GM19467 (cell line): ENCODE results near the gene CENPH.
A peak's percentile ranks its signal among the peaks of the same experiment; 100 is the strongest.
"Not testable (repeated sequence)": the region's sequence is repeated elsewhere in the genome, so short reads cannot be mapped to it uniquely, and the experiment has no call there.

Source experiments
- ATAC-seq: cut with Tn5 transposase; IDR thresholded peaks from one replicate; pipeline ENCODE4 v1.9.1; 2021; ENCODE audit warnings: mild to moderate bottlenecking, moderate library complexity; ENCODE audit not compliant: unreplicated experiment

CENPH gene, protein sequence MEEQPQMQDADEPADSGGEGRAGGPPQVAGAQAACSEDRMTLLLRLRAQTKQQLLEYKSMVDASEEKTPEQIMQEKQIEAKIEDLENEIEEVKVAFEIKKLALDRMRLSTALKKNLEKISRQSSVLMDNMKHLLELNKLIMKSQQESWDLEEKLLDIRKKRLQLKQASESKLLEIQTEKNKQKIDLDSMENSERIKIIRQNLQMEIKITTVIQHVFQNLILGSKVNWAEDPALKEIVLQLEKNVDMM

DNA sequence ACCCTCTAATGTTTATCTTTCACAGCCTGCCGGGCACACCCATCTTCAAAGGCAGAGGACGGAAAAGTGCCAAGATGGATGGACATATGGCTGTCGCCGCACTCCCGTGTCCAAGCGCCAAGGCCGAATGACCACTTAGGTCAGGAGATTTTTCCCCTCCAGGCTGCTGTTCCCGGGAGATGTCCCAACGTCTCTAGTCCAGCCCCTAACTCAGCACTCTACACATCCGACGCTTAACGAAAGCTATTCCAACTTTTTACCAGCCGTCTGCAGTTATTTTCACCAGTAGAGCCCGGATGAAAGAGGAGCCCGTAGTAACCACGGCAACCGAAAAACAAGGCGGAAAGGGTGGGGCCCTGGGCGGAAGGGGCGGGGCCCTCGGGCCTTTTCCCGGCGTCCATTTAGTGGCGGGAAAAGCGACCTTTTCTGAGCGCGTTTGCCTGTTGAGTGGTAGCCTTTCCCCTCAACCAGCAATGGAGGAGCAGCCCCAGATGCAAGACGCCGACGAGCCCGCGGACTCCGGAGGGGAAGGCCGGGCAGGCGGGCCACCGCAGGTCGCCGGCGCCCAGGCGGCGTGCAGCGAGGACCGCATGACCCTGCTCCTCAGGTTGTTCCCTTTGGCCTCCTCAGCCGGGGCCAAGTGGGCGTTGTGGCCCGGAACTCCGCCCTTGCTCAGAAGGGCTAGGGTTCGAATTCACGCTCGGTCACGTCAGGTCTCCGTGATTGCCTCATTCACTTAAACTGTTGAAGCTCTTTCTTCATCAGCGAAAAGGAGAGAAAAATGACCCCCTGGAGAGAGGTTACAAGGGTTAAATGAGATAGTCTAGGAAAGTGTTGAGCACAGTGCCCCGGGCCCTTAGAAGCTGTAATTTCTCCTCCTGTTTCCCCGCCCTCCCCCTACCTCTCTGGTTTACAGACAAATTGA lies at the start of gene CENPH:
TSS of gene CENPH (plus strand) at position 422 of the 925 bp plus-strand sequence. CDS start at position 474, 52 bp downstream.
- peak; percentile 87 for ATAC-seq

DNA sequence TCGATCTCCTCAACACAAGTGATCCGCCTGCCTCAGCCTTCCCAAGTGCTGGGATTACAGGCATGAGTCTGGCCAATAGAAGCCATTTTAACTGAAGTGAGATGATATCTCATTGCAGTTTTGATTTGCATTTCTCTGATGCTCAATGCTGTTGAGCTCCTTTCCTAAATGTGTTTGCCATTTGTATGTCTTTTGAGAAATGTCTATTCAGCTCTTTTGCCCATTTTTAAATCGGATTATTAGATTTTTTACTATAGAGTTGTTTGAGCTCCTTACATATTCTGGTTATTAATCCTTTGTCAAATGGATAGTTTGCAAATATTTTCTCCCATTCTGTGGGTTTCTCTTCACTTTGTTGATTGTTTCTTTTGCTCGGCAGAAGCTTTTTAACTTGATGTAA lies 49.1 kb upstream of the CENPH start:
- ATAC-seq: not testable (repeated sequence)

DNA sequence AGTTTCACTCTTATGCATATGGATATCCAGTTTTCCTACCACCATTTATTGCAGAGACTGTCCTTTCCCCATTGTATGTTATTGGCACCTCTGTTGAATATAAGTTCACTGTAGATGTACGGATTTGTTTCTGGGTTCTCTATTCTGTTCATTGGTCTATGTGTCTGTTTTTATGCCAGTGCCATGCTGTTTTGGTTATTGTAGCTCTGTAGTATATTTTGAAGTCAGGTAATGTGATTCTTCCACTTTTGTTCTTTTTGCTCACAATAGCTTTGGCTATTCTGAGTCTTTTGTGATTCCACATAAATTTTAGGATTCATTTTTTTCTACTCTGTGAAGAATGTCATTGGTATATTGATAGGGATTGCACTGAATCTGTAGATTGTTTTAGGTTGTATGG lies 48.6 kb upstream of the CENPH start:
- no peak for ATAC-seq

DNA sequence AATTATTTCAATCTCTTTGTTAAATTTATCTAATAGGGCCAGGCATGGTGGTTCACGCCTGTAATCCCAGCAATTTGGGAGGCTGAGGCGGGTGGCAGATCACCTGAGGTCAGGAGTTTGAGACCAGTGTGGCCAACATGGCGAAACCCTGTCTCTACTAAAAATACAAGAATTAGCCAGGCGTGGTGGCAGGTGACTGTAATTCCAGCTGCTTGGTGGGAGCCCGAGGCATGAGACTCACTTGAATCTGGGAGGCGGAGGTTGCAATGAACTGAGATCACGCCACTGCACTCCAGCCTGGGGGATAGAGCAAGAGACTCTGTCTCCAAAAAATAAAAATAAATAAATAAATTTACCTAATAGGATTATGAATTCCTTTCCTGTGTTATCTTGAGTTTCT lies 40.8 kb upstream of the CENPH start:
- not testable (repeated sequence) for ATAC-seq

DNA sequence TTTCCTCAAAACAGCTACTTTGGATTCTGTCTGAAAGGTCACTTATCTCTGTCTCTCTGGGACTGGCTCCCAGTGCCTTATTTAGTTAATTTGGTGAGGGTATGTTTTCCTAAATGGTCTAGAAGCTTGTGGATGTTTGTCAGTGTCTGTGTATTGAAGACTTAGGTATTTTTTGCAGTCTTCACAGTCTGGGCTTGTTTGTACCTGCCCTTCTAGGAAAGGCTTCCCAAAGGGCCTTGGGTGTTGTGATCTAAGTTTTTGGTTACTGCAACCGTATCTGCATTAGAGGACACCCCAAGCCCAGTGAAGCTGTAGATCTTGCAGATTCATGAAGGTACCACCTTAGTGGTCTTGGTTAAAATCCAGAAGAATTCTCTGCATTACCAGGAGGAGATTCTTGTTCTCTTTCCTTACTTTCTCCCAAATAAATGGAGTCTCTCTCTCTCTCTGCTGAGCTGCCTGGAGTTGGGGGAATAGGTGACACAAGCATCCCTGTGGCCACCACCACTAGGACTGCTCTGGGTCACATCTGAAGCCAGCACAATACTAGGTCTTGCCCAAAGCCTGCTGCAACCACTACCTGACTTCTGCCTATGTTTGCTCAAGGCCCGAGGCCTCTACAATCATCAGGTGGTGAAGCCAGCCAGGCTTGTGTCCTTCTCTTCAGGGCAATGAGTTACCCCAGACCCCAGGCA lies 40.3 kb upstream of the CENPH start:
- ATAC-seq: no peak

DNA sequence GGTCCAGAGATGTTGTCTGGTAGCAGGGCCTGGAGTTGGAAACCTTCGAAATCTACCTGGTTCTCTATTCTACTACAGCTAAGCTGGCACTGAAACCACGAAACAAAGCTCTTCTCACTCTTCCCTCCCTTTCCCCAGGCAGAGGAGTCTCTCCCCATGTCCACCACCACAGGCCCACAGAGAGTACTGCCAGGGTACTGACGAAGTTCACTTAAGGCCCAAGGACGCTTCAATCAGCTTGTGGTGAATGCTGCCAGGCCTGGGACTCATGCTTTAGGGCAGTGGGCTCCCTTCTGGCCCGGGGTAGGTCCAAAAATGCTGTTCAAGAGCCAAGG lies 39.7 kb upstream of the CENPH start:
- no peak for ATAC-seq

DNA sequence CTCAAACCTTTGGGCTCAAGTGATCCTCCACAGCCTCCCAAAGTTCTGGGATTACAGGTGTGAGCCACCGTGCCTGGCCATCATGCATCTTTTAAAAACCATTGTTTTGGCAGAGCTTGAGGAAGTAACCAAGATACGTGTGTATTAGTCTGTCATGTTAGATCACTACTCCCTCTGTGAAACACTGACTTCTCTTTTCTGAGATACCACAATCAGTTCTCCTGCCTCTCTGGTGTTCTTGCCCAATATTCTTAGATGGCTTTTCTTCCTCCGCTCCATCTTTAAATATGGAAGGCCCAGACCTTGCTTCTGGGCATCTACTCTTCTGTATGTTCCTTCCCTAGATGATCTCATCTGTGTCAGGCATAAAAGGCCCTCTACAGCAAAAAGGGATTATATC lies 36.7 kb upstream of the CENPH start:
- ATAC-seq: no peak

DNA sequence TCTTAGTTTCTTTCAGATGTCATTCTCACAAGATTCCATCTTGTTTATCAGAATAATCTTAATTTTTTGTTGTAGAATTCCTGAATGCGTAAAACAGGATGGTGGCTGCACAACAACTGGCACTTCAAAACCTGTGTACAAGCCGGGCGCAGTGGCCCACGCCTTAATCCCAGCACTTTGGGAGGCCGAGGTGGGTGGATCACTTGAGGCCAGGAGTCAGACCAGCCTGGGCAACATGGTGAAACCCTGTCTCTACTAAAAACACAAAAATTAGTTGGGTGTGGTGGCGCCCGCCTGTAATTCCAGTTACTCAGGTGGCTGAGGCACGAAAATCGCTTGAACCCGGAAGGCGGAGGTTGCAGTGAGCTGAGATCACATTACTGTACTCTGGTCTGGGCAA lies 32.9 kb upstream of the CENPH start:
- ATAC-seq: no peak

DNA sequence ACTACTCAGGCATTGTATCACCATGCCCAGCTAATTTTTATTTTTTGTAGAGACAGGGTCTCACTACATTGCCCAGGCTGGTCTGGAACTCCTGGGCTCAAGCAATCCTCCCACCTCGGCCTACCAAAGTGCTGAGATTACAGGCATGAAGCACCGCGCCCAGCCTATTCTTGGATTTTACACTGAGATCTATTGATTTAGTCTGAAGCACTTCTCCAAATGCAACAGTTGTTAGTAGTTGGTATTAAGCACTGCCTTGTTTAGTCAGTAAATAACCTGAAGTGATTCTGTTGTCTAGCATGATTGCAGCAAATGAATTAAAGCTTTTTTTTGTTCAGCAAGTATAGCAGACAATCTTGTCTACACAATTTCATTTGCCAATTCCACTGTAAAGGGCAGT lies 31.3 kb upstream of the CENPH start:
- no peak for ATAC-seq

DNA sequence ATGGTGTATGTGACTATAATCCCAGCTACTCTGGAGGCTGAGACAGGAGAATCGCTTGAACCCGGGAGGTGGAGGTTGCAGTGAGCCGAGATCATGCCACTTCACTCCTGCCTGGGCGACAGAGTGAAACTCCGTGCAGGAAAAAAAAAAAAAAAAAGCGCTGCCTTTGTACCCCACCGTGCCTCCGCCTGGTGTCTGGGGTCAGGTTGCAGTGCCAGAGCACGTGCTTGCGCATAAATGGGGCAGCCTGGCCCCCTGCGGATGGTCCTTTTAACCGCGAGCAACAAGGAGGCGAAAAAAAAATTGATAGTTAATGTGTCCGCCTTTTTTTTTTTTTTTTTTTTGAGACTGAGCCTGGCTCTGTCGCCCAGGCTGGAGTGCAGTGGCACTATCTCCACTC lies 28.7 kb upstream of the CENPH start:
- ATAC-seq: no peak

DNA sequence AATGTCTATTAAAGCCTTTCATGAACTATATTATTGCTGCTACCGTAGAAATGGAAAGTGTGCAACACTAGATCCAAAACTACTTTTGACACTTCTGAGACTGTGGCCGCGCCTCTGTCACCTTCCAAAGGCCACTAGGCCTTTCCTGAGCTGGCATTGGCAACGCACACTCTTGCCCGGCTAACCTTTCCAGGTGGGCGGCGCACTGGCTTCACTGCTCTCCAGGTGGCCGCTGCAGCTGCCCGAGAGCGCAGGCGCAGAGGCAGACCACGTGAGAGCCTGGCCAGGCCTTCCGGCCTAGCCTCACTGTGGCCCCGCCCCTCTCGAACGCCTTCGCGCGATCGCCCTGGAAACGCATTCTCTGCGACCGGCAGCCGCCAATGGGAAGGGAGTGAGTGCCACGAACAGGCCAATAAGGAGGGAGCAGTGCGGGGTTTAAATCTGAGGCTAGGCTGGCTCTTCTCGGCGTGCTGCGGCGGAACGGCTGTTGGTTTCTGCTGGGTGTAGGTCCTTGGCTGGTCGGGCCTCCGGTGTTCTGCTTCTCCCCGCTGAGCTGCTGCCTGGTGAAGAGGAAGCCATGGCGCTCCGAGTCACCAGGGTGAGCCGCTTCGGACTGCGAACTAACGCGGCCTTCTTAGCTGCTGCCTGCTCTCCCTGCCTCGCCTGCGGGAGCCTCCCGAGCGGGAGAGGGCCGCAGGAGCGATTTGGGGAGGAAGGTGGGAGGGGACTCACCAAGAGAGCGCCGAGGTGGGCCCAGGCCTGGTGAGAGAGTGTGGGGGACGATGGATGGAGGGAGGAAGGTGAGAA lies 22.5 kb upstream of the CENPH start, which contains the start of gene CCNB1:
TSS of gene CCNB1 (plus strand) at position 465 of the 807 bp plus-strand sequence. CDS start at position 578, 113 bp downstream.
- peak; percentile 99 for ATAC-seq

DNA sequence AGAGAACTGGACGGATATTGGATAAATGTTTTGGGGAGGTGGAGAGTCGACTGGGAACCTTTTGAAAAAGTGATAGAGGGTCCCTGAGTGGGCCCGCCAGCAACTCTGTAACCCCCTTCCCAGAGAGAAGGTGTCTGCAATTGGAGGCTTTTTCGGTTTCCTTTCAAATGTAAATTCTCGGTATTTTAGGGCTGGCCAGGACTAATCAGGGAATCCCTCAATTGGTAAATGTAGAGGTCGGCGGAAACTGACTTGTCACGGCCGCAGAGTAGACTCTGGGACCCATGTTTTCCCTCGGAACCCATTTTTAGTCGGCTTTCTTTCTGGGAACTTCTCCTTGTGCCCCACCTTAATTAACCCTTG lies 21.9 kb upstream of the CENPH start:
- ATAC-seq: no peak

DNA sequence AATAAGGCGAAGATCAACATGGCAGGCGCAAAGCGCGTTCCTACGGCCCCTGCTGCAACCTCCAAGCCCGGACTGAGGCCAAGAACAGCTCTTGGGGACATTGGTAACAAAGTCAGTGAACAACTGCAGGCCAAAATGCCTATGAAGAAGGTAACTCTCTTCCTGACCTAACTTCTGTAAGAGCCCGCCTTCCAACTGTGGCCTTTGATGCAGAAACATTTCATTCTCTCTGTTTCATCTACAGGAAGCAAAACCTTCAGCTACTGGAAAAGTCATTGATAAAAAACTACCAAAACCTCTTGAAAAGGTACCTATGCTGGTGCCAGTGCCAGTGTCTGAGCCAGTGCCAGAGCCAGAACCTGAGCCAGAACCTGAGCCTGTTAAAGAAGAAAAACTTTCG lies 21.5 kb upstream of the CENPH start:
- no peak for ATAC-seq

DNA sequence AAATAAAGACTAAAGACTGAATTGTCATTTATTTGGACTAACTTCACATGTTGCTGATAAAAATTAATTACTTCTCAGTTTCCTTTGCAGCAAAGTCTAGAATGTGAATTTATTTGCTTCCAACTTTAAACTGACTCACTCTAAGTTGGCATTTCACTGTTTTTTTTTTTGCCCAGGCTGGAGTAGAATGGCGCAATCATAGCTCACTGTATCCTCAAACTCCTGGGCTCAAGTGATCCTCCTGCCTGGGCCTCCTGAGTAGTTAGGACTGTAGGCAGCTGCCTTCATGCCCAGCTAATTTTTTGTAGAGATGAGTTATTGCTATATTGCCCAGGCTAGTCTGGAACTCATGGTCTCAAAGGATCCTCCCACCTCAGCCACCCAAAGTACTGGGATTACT lies 18.9 kb upstream of the CENPH start:
- no peak for ATAC-seq

DNA sequence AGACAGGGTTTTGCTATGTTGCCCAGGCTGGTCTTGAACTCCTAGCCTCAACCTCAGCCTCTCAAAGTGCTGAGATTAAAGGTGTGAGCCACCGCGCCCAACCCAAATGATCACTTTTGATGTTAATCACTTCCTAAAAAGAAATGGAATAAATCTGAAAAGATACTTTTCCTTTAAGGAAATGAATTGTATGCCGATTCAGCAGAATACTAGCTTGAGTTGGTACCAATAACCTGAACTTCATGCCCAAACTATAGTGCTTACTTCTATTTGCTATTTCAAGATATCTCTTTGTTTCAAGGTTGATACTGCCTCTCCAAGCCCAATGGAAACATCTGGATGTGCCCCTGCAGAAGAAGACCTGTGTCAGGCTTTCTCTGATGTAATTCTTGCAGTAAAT lies 18.4 kb upstream of the CENPH start:
- no peak for ATAC-seq

DNA sequence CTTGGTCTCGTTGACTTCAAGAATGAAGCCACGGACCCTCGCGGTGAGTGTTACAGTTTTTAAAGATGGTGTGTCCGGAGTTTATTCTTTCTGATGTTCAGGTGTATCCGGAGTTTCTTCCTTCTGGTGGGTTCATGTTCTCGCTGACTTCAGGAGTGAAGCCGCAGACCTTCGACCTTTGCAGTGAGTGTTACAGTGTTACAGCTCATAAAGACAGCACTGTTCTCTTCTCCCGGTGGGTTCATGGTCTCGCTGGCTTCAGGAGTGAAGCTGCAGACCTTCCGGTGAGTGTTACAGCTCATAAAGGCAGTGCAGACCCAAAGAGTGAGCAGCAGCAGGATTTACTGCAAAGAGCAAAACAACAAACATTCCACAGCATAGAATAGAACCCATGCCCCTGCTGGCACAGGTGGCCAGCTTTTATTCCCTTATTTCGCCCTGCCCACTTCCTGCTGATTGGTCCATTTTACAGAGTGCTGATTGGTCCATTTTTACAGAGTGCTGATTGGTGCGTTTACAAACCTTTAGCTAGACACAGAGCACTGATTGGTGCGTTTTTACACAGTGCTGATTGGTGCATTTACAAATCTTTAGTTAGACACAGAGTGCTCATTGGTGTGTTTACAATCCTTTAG lies 7.6 kb upstream of the CENPH start:
- not testable (repeated sequence) for ATAC-seq

DNA sequence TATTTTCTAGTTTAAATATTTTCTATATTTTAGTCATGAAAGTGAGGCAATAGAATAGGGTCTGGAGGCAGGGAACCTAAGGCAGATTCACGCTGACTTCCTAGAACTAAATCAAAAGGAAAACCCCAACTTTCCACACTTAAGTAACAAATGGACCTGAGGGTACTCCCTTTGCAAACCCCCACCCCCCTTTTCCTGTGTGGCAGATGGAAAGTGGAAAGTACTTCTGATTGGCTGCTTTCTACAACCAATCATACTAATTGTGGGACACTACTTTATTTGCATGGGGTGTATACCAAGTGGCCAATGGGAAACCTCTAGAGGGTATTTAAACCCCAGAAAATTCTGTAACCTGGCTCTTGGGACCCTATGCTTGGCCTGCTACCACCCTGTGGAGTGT lies 4.8 kb upstream of the CENPH start:
- ATAC-seq: no peak

DNA sequence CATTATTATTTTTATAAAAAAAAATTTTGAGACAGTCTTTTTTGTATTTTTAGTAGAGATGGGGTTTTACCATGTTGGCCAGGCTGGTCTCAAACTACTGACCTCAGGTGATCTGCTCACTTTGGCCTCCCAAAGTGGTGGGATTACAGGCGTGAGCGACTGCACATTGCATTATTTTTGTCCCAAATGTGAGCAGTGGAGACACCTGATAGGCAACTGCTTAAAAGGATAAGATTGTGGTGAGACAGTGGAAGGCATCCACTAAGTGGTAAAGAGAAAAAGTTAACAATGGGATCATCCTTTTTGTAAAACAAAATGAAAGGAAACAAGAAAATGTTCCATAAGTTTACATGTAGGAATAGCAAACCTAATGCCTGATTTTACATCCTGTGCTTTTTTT lies 2.0 kb upstream of the CENPH start:
- ATAC-seq: no peak

DNA sequence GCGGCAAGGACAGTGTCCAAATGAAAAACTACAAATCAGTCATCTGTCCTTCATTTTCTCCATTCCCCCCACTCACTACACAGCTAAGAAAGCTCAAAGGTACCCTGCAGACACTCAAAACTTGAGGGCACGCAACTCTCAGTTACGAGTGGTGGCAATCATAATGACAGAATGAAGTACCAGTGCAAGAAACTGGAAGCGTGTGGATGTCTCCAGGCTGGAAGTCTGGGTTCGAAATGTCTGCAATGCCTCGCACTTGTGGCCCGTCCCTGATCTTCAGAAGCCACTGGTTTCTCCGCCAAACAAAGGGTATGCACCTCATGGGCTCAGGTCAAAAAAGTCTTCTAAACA lies 597 bp upstream of the CENPH start:
- no peak for ATAC-seq

DNA sequence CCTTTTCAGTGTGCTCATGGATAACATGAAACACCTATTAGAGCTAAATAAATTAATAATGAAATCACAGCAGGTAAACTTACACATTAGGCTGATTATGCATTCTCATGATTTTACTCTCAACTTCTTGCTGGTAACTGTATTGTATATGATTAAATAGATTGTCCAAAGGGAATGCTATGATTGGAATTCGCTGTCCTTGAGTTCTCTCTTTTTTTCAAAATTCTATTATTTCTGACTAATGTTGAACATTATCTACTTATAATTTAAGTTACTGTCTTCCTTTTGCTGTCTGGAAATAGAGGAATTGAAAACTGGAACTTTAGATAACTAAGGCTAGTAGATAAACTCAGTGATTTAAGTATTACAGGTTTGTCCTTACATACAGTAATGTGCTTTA lies 13.1 kb downstream of the CENPH start:
- no peak for ATAC-seq
